Vagina (tissue), 2 donors: ENCODE data around the gene TCEANC2.

ENCODE experiments used
- POLR2A ChIP-seq, 2 donors: fragments of 450-650 bp; IDR thresholded peaks; one replicate each; pipeline ENCODE4 v1.6.1; 2017; ENCODE audit warnings: antibody characterized with exemption in 2 of 2, mild to moderate bottlenecking in 2 of 2, moderate library complexity in 2 of 2
- TF ChIP-seq, protein P1 (sequence below), 3 experiments: fragments of 450-650 bp in 2 of 3; fragments of 200-600 bp in 1 of 3; sonication (generic) in 1 of 3; IDR thresholded peaks; one replicate each; pipeline ENCODE4 v1.5.1; 2017 to 2019; ENCODE audit warnings: antibody characterized with exemption in 3 of 3, mild to moderate bottlenecking in 2 of 3, moderate library complexity in 2 of 3

DNA sequence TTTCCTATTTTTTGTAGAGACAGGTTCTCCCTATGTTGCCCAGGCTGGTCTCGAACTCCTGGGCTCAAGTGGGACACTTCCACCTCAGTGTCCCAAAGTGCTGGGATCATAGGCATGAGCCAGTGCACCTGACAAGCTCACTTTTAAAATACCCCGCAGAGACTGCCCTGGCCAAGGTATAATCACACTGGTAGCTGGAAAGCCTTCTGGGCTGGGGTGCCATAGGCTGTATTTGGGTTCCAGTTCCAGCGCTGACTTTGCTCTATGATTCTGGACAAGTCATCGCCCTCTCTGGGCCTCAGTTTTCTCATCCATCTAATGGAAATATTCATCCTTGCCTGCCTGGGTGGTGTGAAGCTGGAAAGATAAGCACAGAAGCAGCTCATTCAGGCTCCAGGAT lies 45.8 kb upstream of the TCEANC2 start:
- TF ChIP-seq, protein P1, sequence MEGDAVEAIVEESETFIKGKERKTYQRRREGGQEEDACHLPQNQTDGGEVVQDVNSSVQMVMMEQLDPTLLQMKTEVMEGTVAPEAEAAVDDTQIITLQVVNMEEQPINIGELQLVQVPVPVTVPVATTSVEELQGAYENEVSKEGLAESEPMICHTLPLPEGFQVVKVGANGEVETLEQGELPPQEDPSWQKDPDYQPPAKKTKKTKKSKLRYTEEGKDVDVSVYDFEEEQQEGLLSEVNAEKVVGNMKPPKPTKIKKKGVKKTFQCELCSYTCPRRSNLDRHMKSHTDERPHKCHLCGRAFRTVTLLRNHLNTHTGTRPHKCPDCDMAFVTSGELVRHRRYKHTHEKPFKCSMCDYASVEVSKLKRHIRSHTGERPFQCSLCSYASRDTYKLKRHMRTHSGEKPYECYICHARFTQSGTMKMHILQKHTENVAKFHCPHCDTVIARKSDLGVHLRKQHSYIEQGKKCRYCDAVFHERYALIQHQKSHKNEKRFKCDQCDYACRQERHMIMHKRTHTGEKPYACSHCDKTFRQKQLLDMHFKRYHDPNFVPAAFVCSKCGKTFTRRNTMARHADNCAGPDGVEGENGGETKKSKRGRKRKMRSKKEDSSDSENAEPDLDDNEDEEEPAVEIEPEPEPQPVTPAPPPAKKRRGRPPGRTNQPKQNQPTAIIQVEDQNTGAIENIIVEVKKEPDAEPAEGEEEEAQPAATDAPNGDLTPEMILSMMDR (IDR thresholded peaks at IDR 0.05), result no peak
- TF ChIP-seq POLR2A (IDR thresholded peaks at IDR 0.05), result no peak
